Gastroesophageal sphincter (tissue), 3 donors: ENCODE results near the gene PLCG2.

Experiments used
- POLR2A ChIP-seq, 2 donors: fragments of 450-650 bp; IDR thresholded peaks; one replicate each; pipeline ENCODE4 v1.6.1; 2017; ENCODE audit warnings: antibody characterized with exemption in 2 of 2, mild to moderate bottlenecking in 2 of 2, moderate library complexity in 1 of 2
- TF ChIP-seq, protein P1 (sequence below), 4 experiments: fragments of 200-600 bp in 2 of 4; fragments of 450-650 bp in 2 of 4; sonication (generic) in 1 of 4; IDR thresholded peaks; one replicate each; pipeline ENCODE4 v1.5.1; 2017 to 2019; ENCODE audit warnings: antibody characterized with exemption in 4 of 4, mild to moderate bottlenecking in 2 of 4, moderate library complexity in 2 of 4

DNA sequence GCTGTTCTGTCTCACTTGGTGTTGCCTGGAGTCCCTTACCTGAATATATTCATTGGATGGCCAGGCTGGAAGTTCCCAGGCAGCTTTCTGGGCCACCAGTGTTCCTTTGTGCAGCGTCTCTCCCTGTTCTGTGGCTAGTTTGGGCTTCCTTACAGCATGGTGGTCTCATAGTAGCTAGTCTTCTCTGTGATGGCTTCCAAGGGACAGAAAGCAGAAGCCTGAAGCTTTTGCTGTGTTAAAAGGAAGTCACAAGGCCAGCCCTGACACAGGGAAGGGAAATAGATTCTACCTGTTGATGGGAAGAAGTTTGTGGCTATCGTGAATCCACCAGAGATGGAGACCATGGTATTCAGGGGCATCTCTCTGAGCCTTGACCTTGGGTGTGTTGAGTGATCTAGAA lies 34.6 kb downstream of the PLCG2 start:
- TF ChIP-seq, protein P1, sequence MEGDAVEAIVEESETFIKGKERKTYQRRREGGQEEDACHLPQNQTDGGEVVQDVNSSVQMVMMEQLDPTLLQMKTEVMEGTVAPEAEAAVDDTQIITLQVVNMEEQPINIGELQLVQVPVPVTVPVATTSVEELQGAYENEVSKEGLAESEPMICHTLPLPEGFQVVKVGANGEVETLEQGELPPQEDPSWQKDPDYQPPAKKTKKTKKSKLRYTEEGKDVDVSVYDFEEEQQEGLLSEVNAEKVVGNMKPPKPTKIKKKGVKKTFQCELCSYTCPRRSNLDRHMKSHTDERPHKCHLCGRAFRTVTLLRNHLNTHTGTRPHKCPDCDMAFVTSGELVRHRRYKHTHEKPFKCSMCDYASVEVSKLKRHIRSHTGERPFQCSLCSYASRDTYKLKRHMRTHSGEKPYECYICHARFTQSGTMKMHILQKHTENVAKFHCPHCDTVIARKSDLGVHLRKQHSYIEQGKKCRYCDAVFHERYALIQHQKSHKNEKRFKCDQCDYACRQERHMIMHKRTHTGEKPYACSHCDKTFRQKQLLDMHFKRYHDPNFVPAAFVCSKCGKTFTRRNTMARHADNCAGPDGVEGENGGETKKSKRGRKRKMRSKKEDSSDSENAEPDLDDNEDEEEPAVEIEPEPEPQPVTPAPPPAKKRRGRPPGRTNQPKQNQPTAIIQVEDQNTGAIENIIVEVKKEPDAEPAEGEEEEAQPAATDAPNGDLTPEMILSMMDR (IDR thresholded peaks at IDR 0.05), result no peak
- TF ChIP-seq POLR2A (IDR thresholded peaks at IDR 0.05), result no peak
